GM12801 (cell line): ENCODE measurements around the gene ZNF280D.

Source experiments
- CTCF ChIP-seq: IDR thresholded peaks from one replicate; pipeline ENCODE4 v1.5.1; 2011; ENCODE audit warnings: control low read depth; ENCODE audit not compliant: insufficient read length; ENCODE audit errors: extremely low read depth

ZNF280D gene

GRCh38 chr15:56619887-56620286 lies 113.4 kb downstream of the ZNF280D start:
- TF ChIP-seq CTCF = no peak

- no peak for TF ChIP-seq CTCF
Measured at GRCh38 chr15:56617628-56618027, 115.7 kb downstream of the ZNF280D start.

GRCh38 chr15:56616551-56616950 lies 116.8 kb downstream of the ZNF280D start:
- no peak for TF ChIP-seq CTCF

GRCh38 chr15:56613811-56614210 lies 119.5 kb downstream of the ZNF280D start:
- TF ChIP-seq CTCF = no peak

GRCh38 chr15:56608993-56609392 lies 124.3 kb downstream of the ZNF280D start:
- TF ChIP-seq CTCF = no peak

GRCh38 chr15:56608140-56608778 lies 125.0 kb downstream of the ZNF280D start:
- TF ChIP-seq CTCF = no peak

- no peak for TF ChIP-seq CTCF
Measured at GRCh38 chr15:56602253-56602652, 131.1 kb downstream of the ZNF280D start.
